HG02763 (cell line): ENCODE measurements around the gene PLEKHN1.
"Not testable (repeated sequence)": the region's sequence is repeated elsewhere in the genome, so short reads cannot be mapped to it uniquely, and the experiment has no call there.

Experiments used
- ATAC-seq: cut with Tn5 transposase; IDR thresholded peaks from one replicate; pipeline ENCODE4 v1.9.1; 2021; ENCODE audit warnings: mild to moderate bottlenecking, moderate library complexity; ENCODE audit not compliant: unreplicated experiment

The PLEKHN1 gene

GRCh38 chr1:941588-942383 lies 24.5 kb upstream of the PLEKHN1 start:
- ATAC-seq = no peak

GRCh38 chr1:942411-942821 lies 23.9 kb upstream of the PLEKHN1 start:
- no peak for ATAC-seq

GRCh38 chr1:942864-943533 lies 23.3 kb upstream of the PLEKHN1 start:
- no peak for ATAC-seq

- ATAC-seq = no peak
Measured at GRCh38 chr1:943545-944340, 22.5 kb upstream of the PLEKHN1 start.

GRCh38 chr1:944341-945325 lies 21.6 kb upstream of the PLEKHN1 start:
- no peak for ATAC-seq

DNA sequence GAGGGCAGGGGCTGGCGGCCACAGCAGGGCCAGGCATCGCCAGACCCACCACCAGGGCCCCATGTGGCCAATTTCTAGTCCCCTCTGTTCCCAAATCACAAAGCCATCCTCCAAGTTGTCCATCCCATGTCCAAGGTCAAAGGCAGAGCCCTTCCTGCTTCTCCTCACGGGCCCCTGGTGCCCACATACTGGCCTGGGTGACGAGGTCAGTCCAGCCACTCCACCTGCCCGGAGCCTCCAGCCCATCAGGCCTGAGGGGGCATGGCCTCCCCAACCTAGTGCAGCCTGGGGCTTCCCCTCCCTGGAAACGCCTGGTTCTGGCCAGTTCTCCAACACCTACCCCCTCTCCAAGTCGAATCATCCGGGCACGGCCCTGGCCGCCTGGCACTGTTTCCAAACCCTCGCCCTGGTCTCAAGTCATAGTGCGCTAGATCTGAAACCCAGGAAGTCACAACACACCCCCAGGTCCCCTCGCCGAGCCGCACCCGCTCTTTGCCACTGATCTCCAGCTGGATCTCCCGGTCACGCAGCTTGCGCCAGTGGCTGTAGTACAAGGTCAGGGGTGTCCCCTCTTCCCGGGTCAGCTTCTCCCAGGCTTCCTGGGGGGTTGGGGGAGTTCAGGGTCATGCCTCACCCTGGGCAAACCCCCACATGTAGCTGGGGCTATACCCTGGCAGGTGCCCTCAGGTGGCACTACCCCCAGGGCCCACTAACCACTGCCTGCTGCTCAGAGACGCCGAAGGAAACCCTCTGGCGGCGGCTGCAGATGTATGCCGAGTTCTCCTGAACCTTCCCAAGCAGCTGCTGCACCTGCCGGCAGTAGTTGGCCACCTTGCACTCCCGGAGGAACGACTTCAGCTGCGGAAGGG lies 20.4 kb upstream of the PLEKHN1 start:
- no peak for ATAC-seq

DNA sequence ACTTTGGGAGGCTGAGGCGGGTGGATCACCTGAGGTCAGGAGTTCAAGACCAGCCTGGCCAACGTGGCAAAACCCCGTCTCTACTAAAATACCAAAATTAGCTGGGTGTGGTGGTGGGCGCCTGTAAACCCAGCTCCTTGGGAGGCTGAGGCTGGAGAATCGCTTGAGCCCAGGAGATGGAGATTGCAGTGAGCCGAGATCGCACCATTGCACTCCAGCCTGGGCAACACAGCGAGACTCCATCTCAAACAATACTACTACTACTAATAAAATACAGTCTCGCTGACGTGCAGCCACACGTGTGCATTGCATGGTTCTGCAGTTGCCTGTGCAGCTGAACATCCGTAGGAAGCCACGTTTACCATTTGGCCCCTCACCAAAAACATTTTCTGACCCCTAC lies 19.5 kb upstream of the PLEKHN1 start:
- ATAC-seq = not testable (repeated sequence)

DNA sequence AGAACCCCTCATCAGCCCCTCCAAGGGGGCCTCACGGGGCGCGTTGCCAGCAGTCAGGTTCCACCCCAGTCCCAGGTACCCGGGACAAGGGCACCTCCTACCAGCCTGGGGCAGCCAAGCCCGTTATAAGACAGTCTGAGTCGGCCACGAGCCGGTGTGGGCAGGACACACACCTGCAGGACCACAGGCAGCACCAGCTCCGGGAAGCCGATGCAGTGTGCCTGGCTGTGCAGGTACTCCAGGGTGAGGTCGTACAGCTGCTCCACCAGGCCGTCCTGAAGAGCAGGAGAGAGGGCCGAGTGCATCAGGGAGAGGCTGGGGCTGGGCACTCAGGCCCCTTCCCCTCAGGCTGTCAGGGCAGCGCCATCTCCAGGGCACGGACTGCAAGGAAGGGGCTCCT lies 18.3 kb upstream of the PLEKHN1 start:
- ATAC-seq = no peak

DNA sequence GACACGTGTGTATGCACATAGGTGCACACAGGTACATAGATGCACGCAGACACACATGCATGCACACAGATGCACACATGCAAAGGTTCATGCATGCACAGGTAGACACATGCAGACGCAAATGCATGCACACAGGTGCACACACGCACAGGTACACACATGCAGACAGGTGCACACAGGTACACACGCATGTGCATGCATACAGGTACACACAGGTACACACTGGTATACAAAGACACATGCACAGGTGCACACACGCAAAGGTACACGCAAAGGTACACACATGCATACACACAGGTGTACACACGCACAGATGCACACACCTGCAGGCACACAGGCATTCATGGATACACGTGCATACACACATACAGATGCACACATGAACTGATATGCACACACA lies 16.0 kb upstream of the PLEKHN1 start:
- no peak for ATAC-seq

GRCh38 chr1:950881-951280 lies 15.4 kb upstream of the PLEKHN1 start:
- no peak for ATAC-seq

GRCh38 chr1:951364-951763 lies 14.9 kb upstream of the PLEKHN1 start:
- no peak for ATAC-seq

- no peak for ATAC-seq
Measured at GRCh38 chr1:952201-952600, 14.1 kb upstream of the PLEKHN1 start.

DNA sequence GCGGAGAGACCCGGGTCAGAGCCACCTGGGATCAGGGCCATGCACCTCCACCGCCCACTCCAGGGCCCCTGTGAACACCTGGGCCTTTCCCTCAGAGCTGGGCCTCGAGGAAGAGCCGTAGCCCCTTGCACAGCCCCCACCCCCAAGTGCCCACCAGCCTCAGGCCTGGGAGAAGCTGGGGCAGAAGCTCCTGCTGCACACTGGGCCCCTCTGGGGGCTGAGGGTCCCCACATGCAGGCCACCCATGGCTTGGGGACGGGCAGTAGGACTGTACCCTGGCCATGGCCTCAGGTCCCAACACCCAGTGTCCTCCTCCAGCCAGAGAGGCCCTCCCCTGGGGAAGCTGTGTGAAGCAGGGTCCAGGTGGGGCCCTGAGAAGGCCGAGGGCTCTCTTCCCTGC lies 13.7 kb upstream of the PLEKHN1 start:
- no peak for ATAC-seq

GRCh38 chr1:953524-954320 lies 12.6 kb upstream of the PLEKHN1 start:
- ATAC-seq = no peak

DNA sequence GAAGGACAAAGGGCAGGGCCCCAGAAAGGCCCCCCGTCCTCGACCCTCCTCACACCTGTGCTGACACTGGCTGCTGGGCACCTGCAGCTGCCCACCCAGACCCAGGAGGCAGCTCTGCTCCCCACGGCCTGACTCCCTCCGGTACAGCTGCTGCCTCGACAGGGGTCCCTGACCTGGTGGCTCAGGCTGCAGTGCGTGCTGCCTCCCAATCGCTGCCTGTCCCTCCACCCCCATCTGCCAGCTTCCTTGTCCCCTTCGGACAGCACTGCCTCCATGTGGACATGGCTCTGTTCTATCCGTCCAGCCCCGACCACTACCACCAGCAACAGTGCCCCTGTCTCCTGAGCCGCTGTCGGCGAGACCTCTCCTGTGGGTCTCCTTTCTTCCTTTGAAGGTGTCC lies 11.4 kb upstream of the PLEKHN1 start:
- ATAC-seq = no peak

DNA sequence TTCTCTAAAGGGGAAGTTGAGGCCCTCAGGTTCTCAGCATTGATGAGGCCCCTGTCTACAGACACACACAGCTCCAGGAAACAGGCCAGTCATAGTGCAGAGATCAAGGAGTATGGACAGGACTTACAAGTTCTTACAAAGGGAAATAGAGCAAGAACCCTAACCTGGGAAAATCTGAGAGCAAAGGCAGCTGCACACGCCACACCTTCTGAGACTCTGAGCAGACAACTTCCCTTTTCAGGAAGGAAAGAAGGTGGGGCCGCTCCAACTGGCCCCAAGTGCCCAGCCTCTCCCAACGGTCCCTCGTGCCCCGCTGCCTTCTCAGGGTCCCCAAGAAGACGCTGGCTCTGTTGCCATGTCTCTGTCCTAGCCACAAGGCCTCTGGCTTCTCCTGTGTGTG lies 10.8 kb upstream of the PLEKHN1 start:
- ATAC-seq = no peak

- no peak for ATAC-seq
Measured at GRCh38 chr1:956636-957035, 9.6 kb upstream of the PLEKHN1 start.

GRCh38 chr1:958823-959730 lies 7.2 kb upstream of the PLEKHN1 start, which contains the start of gene NOC2L:
TSS of gene NOC2L (minus strand) at chr1:959256. CDS start at chr1:959240, 16 bp downstream.
- peak; percentile 60 for ATAC-seq
